Measurements from ENCODE around the gene GPC5.
"Not testable (repeated sequence)": the region's sequence is repeated elsewhere in the genome, so short reads cannot be mapped to it uniquely, and the experiment has no call there.

Gene GPC5

GRCh38 chr13:92734068-92734467, 1335.6 kb downstream of the GPC5 start:
- H3K27ac ChIP-seq: no peak overlapping the region
- TF ChIP-seq CTCF (conservative IDR thresholded peaks at IDR 0.05): no peak

GRCh38 chr13:92734545-92734944, 1336.1 kb downstream of the GPC5 start:
- TF ChIP-seq CTCF (conservative IDR thresholded peaks at IDR 0.05): no peak
- no peak overlapping the region for H3K27ac ChIP-seq

- no peak overlapping the region for H3K27ac ChIP-seq
- no peak for TF ChIP-seq CTCF (conservative IDR thresholded peaks at IDR 0.05)
These were observed 1337.5 kb downstream of the GPC5 start for GRCh38 chr13:92735909-92736308.

- TF ChIP-seq CTCF (conservative IDR thresholded peaks at IDR 0.05): no peak
- H3K27ac ChIP-seq: no peak overlapping the region
These were observed 1340.9 kb downstream of the GPC5 start for GRCh38 chr13:92739306-92739818.

GRCh38 chr13:92743992-92744391, 1345.6 kb downstream of the GPC5 start:
- TF ChIP-seq CTCF (conservative IDR thresholded peaks at IDR 0.05): no peak
- H3K27ac ChIP-seq: no peak overlapping the region

- no peak overlapping the region for H3K27ac ChIP-seq
- TF ChIP-seq CTCF (conservative IDR thresholded peaks at IDR 0.05): no peak
These were observed 1346.8 kb downstream of the GPC5 start for GRCh38 chr13:92745258-92745657.

- not testable (repeated sequence) for H3K27ac ChIP-seq
These were observed 1354.3 kb downstream of the GPC5 start for GRCh38 chr13:92752705-92753104.

- H3K27ac ChIP-seq: no peak overlapping the region
- TF ChIP-seq CTCF (conservative IDR thresholded peaks at IDR 0.05): no peak
These were observed 1363.3 kb downstream of the GPC5 start for GRCh38 chr13:92761710-92762109.
